GM12892 (cell line): ENCODE results near the gene AKR1E2.
A peak's percentile ranks its signal among the peaks of the same experiment; 100 is the strongest.

Experiments
- DNase-seq: peaks from one replicate; pipeline ENCODE4 v3.0.0; 2011; ENCODE audit not compliant: insufficient read length
- FAIRE-seq: peaks from 2 replicates; lab custom pipeline; 2011; peaks lifted over from hg19 to GRCh38; lab: Jason Lieb, UNC
- POLR2A ChIP-seq: IDR thresholded peaks from 2 replicates; pipeline ENCODE4 v1.6.1; 2011; ENCODE audit warnings: low read depth, low read length, control low read depth
- POLR2AphosphoS5 ChIP-seq: IDR thresholded peaks from 2 replicates; pipeline ENCODE4 v1.6.1; 2011; ENCODE audit warnings: low read depth, low read length, control low read depth
- TAF1 ChIP-seq: IDR thresholded peaks from 2 replicates; pipeline ENCODE4 v1.6.1; 2011; ENCODE audit warnings: low read depth, mild to moderate bottlenecking, control low read depth, low read length, borderline replicate concordance

The AKR1E2 gene

GRCh38 chr10:4849042-4849402 lies 23.0 kb downstream of the AKR1E2 start:
- TF ChIP-seq POLR2AphosphoS5 (no peak), TAF1 (no peak), POLR2A (no peak)
- no peak for FAIRE-seq
- DNase-seq = no peak

GRCh38 chr10:4849555-4850242 lies 23.7 kb downstream of the AKR1E2 start:
- DNase-seq (no peak), FAIRE-seq (peak; percentile 82)
- no peak for TF ChIP-seq POLR2AphosphoS5
- no peak for TF ChIP-seq POLR2A

GRCh38 chr10:4850397-4850796 lies 24.4 kb downstream of the AKR1E2 start:
- DNase-seq (no peak), FAIRE-seq (no peak)
- TF ChIP-seq POLR2AphosphoS5 (no peak), POLR2A (no peak), TAF1 (no peak)

- TF ChIP-seq POLR2AphosphoS5 (no peak), POLR2A (no peak), TAF1 (no peak)
- FAIRE-seq (no peak), DNase-seq (no peak)
Observed at GRCh38 chr10:4851176-4851575, 25.2 kb downstream of the AKR1E2 start.

- DNase-seq (no peak), FAIRE-seq (no peak)
- TF ChIP-seq POLR2A (no peak), TAF1 (no peak), POLR2AphosphoS5 (no peak)
Observed at GRCh38 chr10:4851846-4852245, 25.8 kb downstream of the AKR1E2 start.

GRCh38 chr10:4865945-4866661 lies 40.1 kb downstream of the AKR1E2 start:
- DNase-seq (no peak), FAIRE-seq (no peak)
- TF ChIP-seq POLR2A (no peak), TAF1 (no peak), POLR2AphosphoS5 (no peak)

GRCh38 chr10:4867109-4867519 lies 41.1 kb downstream of the AKR1E2 start:
- no peak for TF ChIP-seq TAF1
- no peak for TF ChIP-seq POLR2A
- TF ChIP-seq POLR2AphosphoS5 = no peak
- DNase-seq = no peak
- no peak for FAIRE-seq

GRCh38 chr10:4867520-4868356 lies 41.7 kb downstream of the AKR1E2 start:
- TF ChIP-seq POLR2AphosphoS5 = no peak
- no peak for TF ChIP-seq POLR2A
- TF ChIP-seq TAF1 = no peak
- DNase-seq (no peak), FAIRE-seq (no peak)

GRCh38 chr10:4868357-4868657 lies 42.3 kb downstream of the AKR1E2 start:
- FAIRE-seq = no peak

GRCh38 chr10:4882704-4883078 lies 56.7 kb downstream of the AKR1E2 start:
- TF ChIP-seq POLR2AphosphoS5 = no peak
- TF ChIP-seq TAF1 = no peak
- TF ChIP-seq POLR2A = no peak
- DNase-seq = no peak
- FAIRE-seq = no peak

More at GRCh38 chr10:4868357-4868657, 42.3 kb downstream of the AKR1E2 start:
- TF ChIP-seq TAF1 (no peak), POLR2AphosphoS5 (no peak), POLR2A (no peak)
- no peak for DNase-seq

- TF ChIP-seq POLR2A (no peak), POLR2AphosphoS5 (no peak), TAF1 (no peak)
- FAIRE-seq (no peak), DNase-seq (no peak)
Observed at GRCh38 chr10:4883079-4883739, 57.2 kb downstream of the AKR1E2 start.
